Measurements from ENCODE around the gene MX1.

Gene MX1

GRCh38 chr21:41425954-41426675 is at the start of gene MX1:
Gene MX1, plus strand, starts transcription at chr21:41426239. Its CDS starts 5,832 bp downstream, at chr21:41432071.
- Histone ChIP-seq H3K27me3 (ENCODE audit: insufficient read depth, low read length, poor library complexity, severe bottlenecking) (no peaks in the 10 kb centered on the region), H3K36me3 (ENCODE audit: insufficient read depth, low read length) (no peaks in the 10 kb centered on the region), H2AFZ (ENCODE audit: low read length) (no peak within 1 kb of the TSS), H3K4me1 (ENCODE audit: insufficient read depth, low read length, poor library complexity, severe bottlenecking) (no peaks in the 10 kb centered on the region), H3K79me2 (ENCODE audit: insufficient read depth, low read length) (no peaks in the 10 kb centered on the region), H3F3A (ENCODE audit: low read depth) (no peaks in the 10 kb centered on the region), H3K9me3 (ENCODE audit: insufficient read depth, low read depth, low read length) (no peaks in the 10 kb centered on the region), H3K9ac (ENCODE audit: low read depth, low read length, poor library complexity, severe bottlenecking) (no peak within 1 kb of the TSS), H4K20me1 (ENCODE audit: insufficient read depth, low read length, poor library complexity, severe bottlenecking) (no peaks in the 10 kb centered on the region), H3K4me3 (ENCODE audit: low read length, poor library complexity, severe bottlenecking) (no peak within 1 kb of the TSS), H3K4me2 (ENCODE audit: low read depth, low read length, poor library complexity, severe bottlenecking) (no peak within 1 kb of the TSS), H3K9me2 (replicated peaks; ENCODE audit: low read depth, low read length) (no peaks in the 10 kb centered on the region)
- no peak for TF ChIP-seq EZH2phosphoT487 (IDR thresholded peaks at IDR 0.05; ENCODE audit: borderline replicate concordance)
- TF ChIP-seq, protein P1, sequence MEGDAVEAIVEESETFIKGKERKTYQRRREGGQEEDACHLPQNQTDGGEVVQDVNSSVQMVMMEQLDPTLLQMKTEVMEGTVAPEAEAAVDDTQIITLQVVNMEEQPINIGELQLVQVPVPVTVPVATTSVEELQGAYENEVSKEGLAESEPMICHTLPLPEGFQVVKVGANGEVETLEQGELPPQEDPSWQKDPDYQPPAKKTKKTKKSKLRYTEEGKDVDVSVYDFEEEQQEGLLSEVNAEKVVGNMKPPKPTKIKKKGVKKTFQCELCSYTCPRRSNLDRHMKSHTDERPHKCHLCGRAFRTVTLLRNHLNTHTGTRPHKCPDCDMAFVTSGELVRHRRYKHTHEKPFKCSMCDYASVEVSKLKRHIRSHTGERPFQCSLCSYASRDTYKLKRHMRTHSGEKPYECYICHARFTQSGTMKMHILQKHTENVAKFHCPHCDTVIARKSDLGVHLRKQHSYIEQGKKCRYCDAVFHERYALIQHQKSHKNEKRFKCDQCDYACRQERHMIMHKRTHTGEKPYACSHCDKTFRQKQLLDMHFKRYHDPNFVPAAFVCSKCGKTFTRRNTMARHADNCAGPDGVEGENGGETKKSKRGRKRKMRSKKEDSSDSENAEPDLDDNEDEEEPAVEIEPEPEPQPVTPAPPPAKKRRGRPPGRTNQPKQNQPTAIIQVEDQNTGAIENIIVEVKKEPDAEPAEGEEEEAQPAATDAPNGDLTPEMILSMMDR (conservative IDR thresholded peaks at IDR 0.05; ENCODE audit: low read length), result no peak

DNA sequence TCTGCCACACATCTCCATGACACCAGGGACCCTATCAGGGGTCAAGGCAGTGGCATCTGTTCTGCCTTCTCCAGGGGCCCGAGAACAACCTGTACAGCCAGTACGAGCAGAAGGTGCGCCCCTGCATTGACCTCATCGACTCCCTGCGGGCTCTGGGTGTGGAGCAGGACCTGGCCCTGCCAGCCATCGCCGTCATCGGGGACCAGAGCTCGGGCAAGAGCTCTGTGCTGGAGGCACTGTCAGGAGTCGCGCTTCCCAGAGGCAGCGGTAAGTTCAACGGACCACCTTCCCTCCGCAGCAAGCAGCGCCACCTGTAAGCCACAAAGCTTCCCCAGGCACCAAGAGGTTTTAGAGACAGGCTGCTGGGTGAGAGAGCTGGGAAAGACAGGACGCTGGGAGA is 48.3 kb upstream of the MX1 start:
- Histone ChIP-seq H3K9me2 (replicated peaks; ENCODE audit: low read depth, low read length) (no peaks in the 10 kb centered on the region), H3F3A (ENCODE audit: low read depth) (no peaks in the 10 kb centered on the region), H2AFZ (ENCODE audit: low read length) (no peak overlapping the region), H3K4me1 (ENCODE audit: insufficient read depth, low read length, poor library complexity, severe bottlenecking) (peaks cover 23% of the 10 kb centered on the region), H3K27me3 (ENCODE audit: insufficient read depth, low read length, poor library complexity, severe bottlenecking) (no peaks in the 10 kb centered on the region), H3K4me3 (ENCODE audit: low read length, poor library complexity, severe bottlenecking) (no peak overlapping the region), H3K79me2 (ENCODE audit: insufficient read depth, low read length) (peaks cover 33% of the 10 kb centered on the region), H4K20me1 (ENCODE audit: insufficient read depth, low read length, poor library complexity, severe bottlenecking) (peaks cover 16% of the 10 kb centered on the region), H3K9me3 (ENCODE audit: insufficient read depth, low read depth, low read length) (no peaks in the 10 kb centered on the region), H3K9ac (ENCODE audit: low read depth, low read length, poor library complexity, severe bottlenecking) (no peak overlapping the region), H3K4me2 (ENCODE audit: low read depth, low read length, poor library complexity, severe bottlenecking) (no peak overlapping the region), H3K36me3 (ENCODE audit: insufficient read depth, low read length) (peaks cover 56% of the 10 kb centered on the region; the same call in 1 of the 2 replicates)
- TF ChIP-seq, protein P1 (conservative IDR thresholded peaks at IDR 0.05; ENCODE audit: low read length), result no peak

DNA sequence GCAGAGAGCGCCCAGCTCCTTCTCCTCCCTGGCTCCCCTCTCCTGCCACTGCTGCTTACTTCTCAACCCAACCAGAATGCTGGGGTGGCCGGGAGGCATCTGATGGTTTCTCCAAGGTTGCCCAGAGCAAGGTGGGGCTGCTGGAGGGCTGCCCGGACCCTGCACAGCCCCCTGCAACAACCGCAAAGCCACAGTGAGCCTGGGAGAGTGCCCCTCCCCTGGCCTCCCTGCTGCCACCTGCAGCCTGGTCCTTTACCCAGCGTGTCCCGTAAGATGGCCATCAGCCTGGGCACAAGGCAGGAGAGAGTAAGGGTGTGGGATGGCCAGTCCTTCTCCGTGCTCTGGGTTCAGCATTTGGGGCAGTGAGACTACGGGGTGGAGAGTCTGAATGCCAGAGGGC is 47.2 kb upstream of the MX1 start:
- H3K79me2 ChIP-seq (ENCODE audit: insufficient read depth, low read length), result peaks cover 22% of the 10 kb centered on the region; the same call in 1 of the 2 replicates
- no peak overlapping the region for H2AFZ ChIP-seq (ENCODE audit: low read length)
- no peaks in the 10 kb centered on the region for H3K9me3 ChIP-seq (ENCODE audit: insufficient read depth, low read depth, low read length)
- TF ChIP-seq, protein P1 (conservative IDR thresholded peaks at IDR 0.05; ENCODE audit: low read length), result no peak; the same call in 1 of the 2 replicates
- TF ChIP-seq EZH2phosphoT487 (IDR thresholded peaks at IDR 0.05; ENCODE audit: borderline replicate concordance), result no peak
- H3K4me3 ChIP-seq (ENCODE audit: low read length, poor library complexity, severe bottlenecking), result no peak overlapping the region
- H4K20me1 ChIP-seq (ENCODE audit: insufficient read depth, low read length, poor library complexity, severe bottlenecking), result peaks cover 5% of the 10 kb centered on the region
- peaks cover 13% of the 10 kb centered on the region for H3K4me1 ChIP-seq (ENCODE audit: insufficient read depth, low read length, poor library complexity, severe bottlenecking)
- H3K9ac ChIP-seq (ENCODE audit: low read depth, low read length, poor library complexity, severe bottlenecking), result no peak overlapping the region
- no peak overlapping the region for H3K4me2 ChIP-seq (ENCODE audit: low read depth, low read length, poor library complexity, severe bottlenecking)
- no peaks in the 10 kb centered on the region for H3K27me3 ChIP-seq (ENCODE audit: insufficient read depth, low read length, poor library complexity, severe bottlenecking)
- H3K9me2 ChIP-seq (replicated peaks; ENCODE audit: low read depth, low read length), result no peaks in the 10 kb centered on the region
- H3K36me3 ChIP-seq (ENCODE audit: insufficient read depth, low read length), result peaks cover 67% of the 10 kb centered on the region; the same call in 1 of the 2 replicates
- no peaks in the 10 kb centered on the region for H3F3A ChIP-seq (ENCODE audit: low read depth)

Measured in Loucy (cell line).